ENCODE results near the gene BUB3.

- no peak for TF ChIP-seq CTCF (conservative IDR thresholded peaks at IDR 0.05)
- TF ChIP-seq ZFX (IDR thresholded peaks at IDR 0.05), result no peak
Observed at GRCh38 chr10:123154711-123155505, 706 bp downstream of the BUB3 start.

All from C4-2B (cell line).